ENCODE results near the gene EMID1.

The EMID1 gene

GRCh38 chr22:29195118-29195963 lies 10.4 kb upstream of the EMID1 start:
- no peak for DNase-seq

GRCh38 chr22:29195964-29196666 lies 9.6 kb upstream of the EMID1 start:
- DNase-seq: no peak

GRCh38 chr22:29197096-29197495 lies 8.6 kb upstream of the EMID1 start:
- no peak for DNase-seq

- DNase-seq: no peak
Observed at GRCh38 chr22:29198240-29198639, 7.5 kb upstream of the EMID1 start.

GRCh38 chr22:29199702-29200400 lies 5.8 kb upstream of the EMID1 start:
- no peak for DNase-seq

- DNase-seq: no peak
Observed at GRCh38 chr22:29200901-29201300, 4.8 kb upstream of the EMID1 start.

- no peak for DNase-seq
Observed at GRCh38 chr22:29201782-29202181, 3.9 kb upstream of the EMID1 start.

- DNase-seq: peak; percentile 6
Observed at GRCh38 chr22:29202212-29203192, 3.2 kb upstream of the EMID1 start.

GRCh38 chr22:29203488-29204454 lies 1.9 kb upstream of the EMID1 start:
- no peak for DNase-seq

- DNase-seq: no peak
Observed at GRCh38 chr22:29204455-29205183, 1.1 kb upstream of the EMID1 start.

- no peak for DNase-seq
Observed at GRCh38 chr22:29205252-29205593, 473 bp upstream of the EMID1 start.

- DNase-seq: no peak
Observed at GRCh38 chr22:29206372-29207242, 911 bp downstream of the EMID1 start.

GRCh38 chr22:29207243-29207550 lies 1.5 kb downstream of the EMID1 start:
- DNase-seq: no peak

- DNase-seq: no peak
Observed at GRCh38 chr22:29207562-29208501, 2.1 kb downstream of the EMID1 start.

- no peak for DNase-seq
Observed at GRCh38 chr22:29208502-29208862, 2.8 kb downstream of the EMID1 start.

GRCh38 chr22:29208879-29209623 lies 3.4 kb downstream of the EMID1 start:
- no peak for DNase-seq

- no peak for DNase-seq
Observed at GRCh38 chr22:29209624-29209929, 3.9 kb downstream of the EMID1 start.

GRCh38 chr22:29211066-29211465 lies 5.4 kb downstream of the EMID1 start:
- no peak for DNase-seq
